ENCODE data around the gene GOLGA6C. TPM values are rescaled to one million over a fixed set of nuclear protein-coding genes. Genes with fewer than 3 reads are reported as not detected.
"Not testable (repeated sequence)": the region's sequence is repeated elsewhere in the genome, so short reads cannot be mapped to it uniquely, and the experiment has no call there.

Gene GOLGA6C
- polyA plus RNA-seq, 4 donors, result not detected

- DNase-seq (ENCODE audit: low read depth in 4 of 4, low spot score in 3 of 4), result no peak
Observed at GRCh38 chr15:75225951-75226732, 32.0 kb upstream of the GOLGA6C start.

GRCh38 chr15:75227112-75227511 lies 31.0 kb upstream of the GOLGA6C start:
- not testable (repeated sequence) for DNase-seq (ENCODE audit: low read depth in 4 of 4, low spot score in 3 of 4)

- DNase-seq (ENCODE audit: low read depth in 4 of 4, low spot score in 3 of 4), result no peak
Observed at GRCh38 chr15:75227663-75228280, 30.4 kb upstream of the GOLGA6C start.

- no peak for DNase-seq (ENCODE audit: low read depth in 4 of 4, low spot score in 3 of 4)
Observed at GRCh38 chr15:75228787-75229186, 29.3 kb upstream of the GOLGA6C start.

GRCh38 chr15:75229191-75230015 lies 28.7 kb upstream of the GOLGA6C start:
- no peak for DNase-seq (ENCODE audit: low read depth in 4 of 4, low spot score in 3 of 4)

- DNase-seq (ENCODE audit: low read depth in 4 of 4, low spot score in 3 of 4), result no peak
Observed at GRCh38 chr15:75230016-75230343, 28.2 kb upstream of the GOLGA6C start.

GRCh38 chr15:75230551-75231371 lies 27.4 kb upstream of the GOLGA6C start:
- no peak for DNase-seq (ENCODE audit: low read depth in 4 of 4, low spot score in 3 of 4)

GRCh38 chr15:75231836-75232235 lies 26.3 kb upstream of the GOLGA6C start:
- DNase-seq (ENCODE audit: low read depth in 4 of 4, low spot score in 3 of 4), result no peak

GRCh38 chr15:75232252-75232813 lies 25.8 kb upstream of the GOLGA6C start:
- DNase-seq (ENCODE audit: low read depth in 4 of 4, low spot score in 3 of 4), result no peak

- DNase-seq (ENCODE audit: low read depth in 4 of 4, low spot score in 3 of 4), result no peak
Observed at GRCh38 chr15:75232826-75233503, 25.2 kb upstream of the GOLGA6C start.

GRCh38 chr15:75233504-75234190 lies 24.5 kb upstream of the GOLGA6C start:
- DNase-seq (ENCODE audit: low read depth in 4 of 4, low spot score in 3 of 4), result no peak

- DNase-seq (ENCODE audit: low read depth in 4 of 4, low spot score in 3 of 4), result no peak
Observed at GRCh38 chr15:75234191-75234810, 23.8 kb upstream of the GOLGA6C start.

- DNase-seq (ENCODE audit: low read depth in 4 of 4, low spot score in 3 of 4), result no peak
Observed at GRCh38 chr15:75235051-75235673, 23.0 kb upstream of the GOLGA6C start.

- no peak for DNase-seq (ENCODE audit: low read depth in 4 of 4, low spot score in 3 of 4)
Observed at GRCh38 chr15:75235760-75236729, 22.1 kb upstream of the GOLGA6C start.

GRCh38 chr15:75237316-75237982 lies 20.7 kb upstream of the GOLGA6C start:
- no peak for DNase-seq (ENCODE audit: low read depth in 4 of 4, low spot score in 3 of 4)

GRCh38 chr15:75238150-75238549 lies 20.0 kb upstream of the GOLGA6C start:
- no peak for DNase-seq (ENCODE audit: low read depth in 4 of 4, low spot score in 3 of 4)

GRCh38 chr15:75245741-75246140 lies 12.4 kb upstream of the GOLGA6C start:
- not testable (repeated sequence) for DNase-seq (ENCODE audit: low read depth in 4 of 4, low spot score in 3 of 4)
